Tibial artery (tissue), 4 donors: ENCODE results near the gene BHLHE23.

Source experiments
- DNase-seq, 2 donors: peaks; one replicate each; pipeline ENCODE4 v3.0.0-alpha.2; 2019
- H3K27ac ChIP-seq, 2 donors: fragments of 200-600 bp; sonication (generic) in 1 of 2; 1 replicate in 1 of 2; 2 replicates in 1 of 2; pipeline ENCODE4 v1.5.1; 2018 to 2019; ENCODE audit warnings: mild to moderate bottlenecking in 1 of 2
- H3K27me3 ChIP-seq, 2 donors: fragments of 200-600 bp; sonication (generic) in 1 of 2; one replicate each; pipeline versions ENCODE4 v1.5.1 to v1.6.0; 2016 to 2019
- H3K36me3 ChIP-seq, 3 donors: fragments of 200-600 bp; sonication (generic) in 2 of 3; one replicate each; pipeline ENCODE4 v1.5.1; 2016 to 2019; ENCODE audit warnings: mild to moderate bottlenecking in 2 of 3
- H3K4me1 ChIP-seq, 4 donors: fragments of 200-600 bp; sonication (generic) in 2 of 4; 1 replicate in 3 of 4; 2 replicates in 1 of 4; pipeline ENCODE4 v1.5.1; 2016 to 2019
- H3K4me3 ChIP-seq, 2 donors: fragments of 200-600 bp; sonication (generic) in 1 of 2; 1 replicate in 1 of 2; 2 replicates in 1 of 2; pipeline ENCODE4 v1.5.1; 2018 to 2019; ENCODE audit warnings: mild to moderate bottlenecking in 2 of 2
- H3K9me3 ChIP-seq, 3 donors: fragments of 200-600 bp; sonication (generic) in 1 of 3; one replicate each; pipeline ENCODE4 v1.5.1; 2016 to 2019
- intact Hi-C: fragments of 100-400 bp; cut with DNase I; formaldehyde crosslinking; loops from one replicate; pipeline ENCODE4 v1.15.0; 2023; ENCODE audit warnings: low total_unique reads
- TF ChIP-seq, protein P1 (sequence below), 2 experiments: fragments of 200-600 bp in 1 of 2; fragments of 450-650 bp in 1 of 2; IDR thresholded peaks; one replicate each; pipeline ENCODE4 v1.5.1; 2017 to 2019; ENCODE audit warnings: antibody characterized with exemption in 2 of 2, mild to moderate bottlenecking in 1 of 2, moderate library complexity in 1 of 2

Gene BHLHE23

DNA sequence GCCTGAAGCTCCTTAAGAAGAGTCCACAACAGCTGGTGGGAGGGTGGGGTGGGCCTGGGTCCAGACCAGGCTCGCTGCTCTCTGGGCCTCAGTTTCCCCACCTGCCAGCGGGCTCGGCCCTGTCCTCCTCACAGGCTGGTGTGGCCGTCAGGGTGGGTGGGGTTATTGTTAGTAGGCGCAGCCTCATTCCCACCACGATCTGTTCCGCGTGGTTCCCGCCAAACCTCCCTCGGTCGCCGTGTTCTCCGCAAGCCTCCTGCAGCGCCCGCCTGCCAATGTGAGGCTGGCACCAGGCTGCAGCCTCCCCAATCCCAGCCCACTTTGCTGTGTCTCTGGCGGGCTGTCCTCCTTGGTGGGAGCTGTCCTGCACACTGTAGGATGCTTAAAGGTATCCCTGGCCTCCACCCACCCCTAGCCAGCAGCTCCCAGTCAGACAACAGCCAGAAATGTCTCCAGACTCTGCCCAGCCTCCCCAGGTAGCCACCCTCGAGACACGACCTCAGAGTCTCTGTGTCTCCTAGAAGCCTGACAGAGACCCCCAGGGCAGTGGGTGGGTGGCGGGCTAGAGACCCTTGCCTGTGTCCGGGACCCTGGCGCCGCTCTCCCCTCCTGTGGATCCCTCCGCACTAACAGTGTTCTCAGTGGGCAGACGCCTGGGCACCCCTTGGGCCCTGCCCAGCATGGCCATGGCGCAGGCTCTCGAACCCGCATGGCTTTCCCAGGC lies 39.0 kb downstream of the BHLHE23 start:
- Histone ChIP-seq H3K9me3 (no peaks in the 10 kb centered on the region), H3K4me3 (no peak overlapping the region), H3K4me1 (peaks cover 0 to 4% (median 4%) of the 10 kb centered on the region in 4 donors), H3K27me3 (peaks cover 0 to 25% of the 10 kb centered on the region in 2 donors), H3K36me3 (peaks cover 0 to 16% (median 7%) of the 10 kb centered on the region in 3 donors), H3K27ac (no peak overlapping the region)
- intact Hi-C loops, result no loop called here
- no peak for DNase-seq
- TF ChIP-seq, protein P1, sequence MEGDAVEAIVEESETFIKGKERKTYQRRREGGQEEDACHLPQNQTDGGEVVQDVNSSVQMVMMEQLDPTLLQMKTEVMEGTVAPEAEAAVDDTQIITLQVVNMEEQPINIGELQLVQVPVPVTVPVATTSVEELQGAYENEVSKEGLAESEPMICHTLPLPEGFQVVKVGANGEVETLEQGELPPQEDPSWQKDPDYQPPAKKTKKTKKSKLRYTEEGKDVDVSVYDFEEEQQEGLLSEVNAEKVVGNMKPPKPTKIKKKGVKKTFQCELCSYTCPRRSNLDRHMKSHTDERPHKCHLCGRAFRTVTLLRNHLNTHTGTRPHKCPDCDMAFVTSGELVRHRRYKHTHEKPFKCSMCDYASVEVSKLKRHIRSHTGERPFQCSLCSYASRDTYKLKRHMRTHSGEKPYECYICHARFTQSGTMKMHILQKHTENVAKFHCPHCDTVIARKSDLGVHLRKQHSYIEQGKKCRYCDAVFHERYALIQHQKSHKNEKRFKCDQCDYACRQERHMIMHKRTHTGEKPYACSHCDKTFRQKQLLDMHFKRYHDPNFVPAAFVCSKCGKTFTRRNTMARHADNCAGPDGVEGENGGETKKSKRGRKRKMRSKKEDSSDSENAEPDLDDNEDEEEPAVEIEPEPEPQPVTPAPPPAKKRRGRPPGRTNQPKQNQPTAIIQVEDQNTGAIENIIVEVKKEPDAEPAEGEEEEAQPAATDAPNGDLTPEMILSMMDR (IDR thresholded peaks at IDR 0.05), result no peak

DNA sequence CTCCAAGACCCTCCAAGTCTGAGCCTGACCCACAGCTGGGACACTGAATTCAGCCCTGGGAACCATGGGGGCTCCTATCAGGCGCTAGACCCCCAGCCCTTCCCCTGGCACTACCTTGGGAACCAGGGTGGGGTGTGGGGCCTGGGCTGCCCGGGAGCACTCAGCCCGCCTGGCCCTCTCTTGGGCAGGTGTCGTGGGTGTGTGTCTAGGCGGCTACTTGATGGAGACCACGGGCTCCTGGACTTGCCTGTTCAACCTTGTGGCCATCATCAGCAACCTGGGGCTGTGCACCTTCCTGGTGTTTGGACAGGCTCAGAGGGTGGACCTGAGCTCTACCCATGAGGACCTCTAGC lies 39.6 kb downstream of the BHLHE23 start:
- Histone ChIP-seq H3K27me3 (peaks cover 0 to 19% of the 10 kb centered on the region in 2 donors), H3K4me3 (no peak overlapping the region), H3K9me3 (no peaks in the 10 kb centered on the region), H3K27ac (no peak overlapping the region), H3K36me3 (peaks cover 0 to 19% (median 7%) of the 10 kb centered on the region in 3 donors), H3K4me1 (no peaks in the 10 kb centered on the region)
- TF ChIP-seq, protein P1 (IDR thresholded peaks at IDR 0.05), result no peak
- DNase-seq, result no peak
- intact Hi-C loops, result no loop called here

DNA sequence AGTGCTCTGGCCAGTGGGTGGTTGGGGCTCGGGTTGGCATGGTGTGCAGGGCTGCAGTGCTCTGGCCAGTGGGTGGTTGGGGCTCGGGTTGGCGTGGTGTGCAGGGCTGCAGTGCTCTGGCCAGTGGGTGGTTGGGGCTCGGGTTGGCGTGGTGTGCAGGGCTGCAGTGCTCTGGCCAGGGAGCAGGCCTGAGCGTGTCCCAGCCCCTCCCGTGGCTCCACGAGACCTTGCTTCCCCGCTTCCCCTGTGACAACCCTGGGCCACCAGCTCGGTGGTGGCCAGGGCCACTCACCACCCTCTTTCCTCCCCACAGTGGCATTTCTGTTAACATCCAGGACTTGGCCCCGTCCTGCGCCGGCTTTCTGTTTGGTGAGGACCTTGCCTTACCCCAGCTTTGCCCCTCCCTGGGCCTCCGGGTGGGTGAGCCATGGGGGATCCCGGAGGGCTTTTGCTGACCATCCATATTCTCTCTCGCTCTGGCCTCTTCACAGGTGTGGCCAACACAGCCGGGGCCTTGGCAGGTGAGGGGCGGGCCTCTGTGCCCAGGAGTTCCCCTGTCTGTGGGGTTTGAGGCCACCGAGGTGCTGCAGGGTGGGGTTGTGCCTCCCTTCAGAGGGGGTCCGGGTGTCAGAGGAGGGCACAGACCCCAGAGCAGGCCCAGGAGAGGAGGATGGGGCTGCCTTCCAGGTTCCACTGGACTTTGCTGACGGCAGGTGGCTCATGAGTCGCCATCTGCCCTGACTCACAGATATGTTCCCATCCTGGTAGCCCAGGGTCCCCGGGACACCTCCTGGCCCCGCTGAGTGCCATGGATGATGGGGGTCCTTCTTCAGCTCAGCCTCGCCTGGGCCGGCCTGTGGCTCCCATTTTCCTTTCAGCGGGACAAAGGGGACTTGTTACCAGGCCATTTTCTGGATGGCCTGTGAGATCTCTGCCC lies 40.3 kb downstream of the BHLHE23 start:
- TF ChIP-seq, protein P1 (IDR thresholded peaks at IDR 0.05), result no peak
- no peaks in the 10 kb centered on the region for H3K4me1 ChIP-seq
- H3K27me3 ChIP-seq, result peaks cover 0 to 16% of the 10 kb centered on the region in 2 donors
- peaks cover 0 to 19% (median 7%) of the 10 kb centered on the region in 3 donors for H3K36me3 ChIP-seq
- intact Hi-C loops, result no loop called here
- H3K27ac ChIP-seq, result no peak overlapping the region
- H3K4me3 ChIP-seq, result no peak overlapping the region
- DNase-seq, result no peak
- no peaks in the 10 kb centered on the region for H3K9me3 ChIP-seq

DNA sequence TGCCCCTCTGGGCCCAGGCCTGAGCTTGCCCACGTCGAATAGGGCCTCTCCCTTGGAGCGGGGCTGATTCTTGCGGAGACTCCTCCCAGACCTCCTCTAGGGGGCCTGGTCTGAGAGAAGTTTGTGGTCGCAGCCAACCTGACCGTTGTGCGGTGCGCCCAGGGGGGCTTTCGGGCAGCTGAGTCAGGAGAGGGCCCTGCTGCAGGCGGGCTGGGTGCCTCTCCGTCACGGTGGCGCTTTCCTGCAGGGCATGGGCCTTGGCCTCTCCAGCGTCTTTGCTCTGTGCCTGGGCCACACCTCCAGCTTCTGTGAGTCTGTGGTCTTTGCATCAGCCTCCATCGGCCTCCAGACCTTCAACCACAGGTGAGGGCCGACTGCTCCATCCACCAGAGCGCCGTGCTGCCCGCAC lies 41.4 kb downstream of the BHLHE23 start:
- peaks cover 0 to 19% (median 7%) of the 10 kb centered on the region in 3 donors for H3K36me3 ChIP-seq
- intact Hi-C loops, result no loop called here

DNA sequence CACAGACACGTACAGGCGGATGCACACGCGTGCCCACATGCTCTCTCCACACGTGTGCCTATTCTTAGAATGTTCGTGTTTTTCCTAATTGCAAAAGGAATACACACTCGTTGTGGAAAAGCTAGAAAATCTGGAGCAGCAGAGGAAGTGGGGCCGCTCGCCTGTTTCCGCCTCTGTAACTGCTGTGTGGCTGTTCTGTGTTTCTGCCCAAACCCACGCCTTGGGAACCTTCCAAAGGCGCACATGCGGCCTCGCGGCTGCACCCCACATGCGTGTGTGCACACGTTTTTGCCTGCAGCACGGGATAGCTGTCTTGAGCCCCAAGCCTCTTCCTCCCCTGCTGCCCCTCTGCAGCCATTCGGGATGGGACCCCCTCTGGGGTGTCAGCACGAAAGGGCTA lies 42.1 kb downstream of the BHLHE23 start:
- H3K27me3 ChIP-seq, result no peaks in the 10 kb centered on the region
- DNase-seq, result no peak
- TF ChIP-seq, protein P1 (IDR thresholded peaks at IDR 0.05), result no peak
- no peak overlapping the region for H3K27ac ChIP-seq
- no peaks in the 10 kb centered on the region for H3K4me1 ChIP-seq
- H3K4me3 ChIP-seq, result no peak overlapping the region
- H3K9me3 ChIP-seq, result no peaks in the 10 kb centered on the region
- peaks cover 0 to 19% (median 7%) of the 10 kb centered on the region in 3 donors for H3K36me3 ChIP-seq
- intact Hi-C loops, result no loop called here

More for the DNA sequence above, 41.4 kb downstream of the BHLHE23 start:
- no peaks in the 10 kb centered on the region for H3K9me3 ChIP-seq
- DNase-seq, result no peak
- H3K27ac ChIP-seq, result no peak overlapping the region
- no peaks in the 10 kb centered on the region for H3K4me1 ChIP-seq
- TF ChIP-seq, protein P1 (IDR thresholded peaks at IDR 0.05), result no peak
- no peak overlapping the region for H3K4me3 ChIP-seq
- peaks cover 0 to 6% of the 10 kb centered on the region in 2 donors for H3K27me3 ChIP-seq
